Kidney epithelial cell (primary cell): ENCODE measurements around the gene GRIN2C. TPM values are rescaled to one million over a fixed set of nuclear protein-coding genes. Genes with fewer than 3 reads are reported as not detected.
"Not testable (repeated sequence)": the region's sequence is repeated elsewhere in the genome, so short reads cannot be mapped to it uniquely, and the experiment has no call there.

Experiments used
- DNase-seq: peaks from one replicate; pipeline ENCODE4 v3.0.0-alpha.2; 2010; ENCODE audit warnings: low read depth
- H3K27me3 ChIP-seq: 2 replicates; pipeline ENCODE4 v1.6.0; 2011; ENCODE audit warnings: low read length; ENCODE audit not compliant: control insufficient read depth, insufficient read depth
- H3K36me3 ChIP-seq: 2 replicates; pipeline ENCODE4 v1.5.1; 2011; ENCODE audit warnings: low read length; ENCODE audit not compliant: control insufficient read depth, insufficient read depth
- H3K4me3 ChIP-seq: 2 replicates; pipeline ENCODE4 v1.5.1; 2011; ENCODE audit warnings: low read depth, mild to moderate bottlenecking, control low read depth, low read length
- CTCF ChIP-seq: IDR thresholded peaks from 2 replicates; pipeline ENCODE4 v1.5.1; 2011; ENCODE audit warnings: mild to moderate bottlenecking, moderate library complexity, low read length, control low read depth, inconsistent platforms; ENCODE audit not compliant: insufficient read depth, poor library complexity, severe bottlenecking
- total RNA-seq: library from RNA; depleted of rRNA; stranded (reverse); fragments of >200 nt; gene quantifications from 2 replicates; pipeline ENCODE4 v1.2.3, GENCODE V29; 2015

Gene GRIN2C
- total RNA-seq, 1 donor from 2014 or later, result not detected

GRCh38 chr17:74872313-74873036, 12.8 kb upstream of the GRIN2C start, which contains the start of gene FDXR:
TSS of gene FDXR (minus strand) at chr17:74872994. CDS start at chr17:74872944, 50 bp downstream.
- Histone ChIP-seq H3K27me3 (no peaks in the 10 kb centered on the region), H3K4me3 (peak within 1 kb of the TSS; percentile 72), H3K36me3 (no peaks in the 10 kb centered on the region)
- TF ChIP-seq CTCF, result no peak
- DNase-seq, result no peak

GRCh38 chr17:74871356-74872076, 11.8 kb upstream of the GRIN2C start:
- Histone ChIP-seq H3K36me3 (no peaks in the 10 kb centered on the region), H3K4me3 (no peak overlapping the region), H3K27me3 (no peaks in the 10 kb centered on the region)
- no peak for DNase-seq
- no peak for TF ChIP-seq CTCF

- TF ChIP-seq CTCF, result no peak
- H3K36me3 ChIP-seq, result no peaks in the 10 kb centered on the region
- H3K4me3 ChIP-seq, result no peak overlapping the region
- no peak for DNase-seq
- H3K27me3 ChIP-seq, result no peaks in the 10 kb centered on the region
Measured at GRCh38 chr17:74870512-74870911, 10.8 kb upstream of the GRIN2C start.

GRCh38 chr17:74870028-74870427, 10.3 kb upstream of the GRIN2C start:
- DNase-seq, H3K36me3 ChIP-seq, H3K4me3 ChIP-seq, H3K27me3 ChIP-seq: not testable (repeated sequence)

GRCh38 chr17:74868908-74869255, 9.2 kb upstream of the GRIN2C start:
- H3K27me3 ChIP-seq, result no peaks in the 10 kb centered on the region
- no peak for DNase-seq
- H3K36me3 ChIP-seq, result no peaks in the 10 kb centered on the region
- H3K4me3 ChIP-seq, result no peak overlapping the region
- no peak for TF ChIP-seq CTCF

- no peak for DNase-seq
- TF ChIP-seq CTCF, result no peak
Measured at GRCh38 chr17:74868251-74868907, 8.7 kb upstream of the GRIN2C start.

More at GRCh38 chr17:74868251-74868907, 8.7 kb upstream of the GRIN2C start:
- Histone ChIP-seq H3K27me3 (no peaks in the 10 kb centered on the region), H3K36me3 (no peaks in the 10 kb centered on the region), H3K4me3 (no peak overlapping the region)
